ENCODE results near the gene CHTOP.

The CHTOP gene

DNA sequence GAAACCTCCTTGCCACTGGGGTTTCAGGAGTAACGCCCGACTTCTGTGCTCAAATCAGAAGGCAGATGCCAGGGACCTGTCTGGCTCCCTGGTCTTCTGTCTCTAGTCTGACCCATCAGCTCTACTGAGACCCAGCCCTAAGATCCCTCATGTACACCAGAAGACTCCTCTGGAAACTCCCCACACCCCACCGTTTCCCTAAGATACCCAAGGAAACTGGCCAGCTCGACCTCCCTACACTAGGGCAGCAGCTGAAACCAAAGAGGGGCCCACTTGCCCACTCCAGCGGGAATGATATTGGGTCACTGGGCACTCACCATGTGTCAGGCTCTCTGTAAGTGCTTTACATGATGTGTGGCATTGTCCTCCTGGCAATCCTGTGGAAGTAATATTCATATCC is 20.5 kb upstream of the CHTOP start:
- DNase-seq: no peak

DNA sequence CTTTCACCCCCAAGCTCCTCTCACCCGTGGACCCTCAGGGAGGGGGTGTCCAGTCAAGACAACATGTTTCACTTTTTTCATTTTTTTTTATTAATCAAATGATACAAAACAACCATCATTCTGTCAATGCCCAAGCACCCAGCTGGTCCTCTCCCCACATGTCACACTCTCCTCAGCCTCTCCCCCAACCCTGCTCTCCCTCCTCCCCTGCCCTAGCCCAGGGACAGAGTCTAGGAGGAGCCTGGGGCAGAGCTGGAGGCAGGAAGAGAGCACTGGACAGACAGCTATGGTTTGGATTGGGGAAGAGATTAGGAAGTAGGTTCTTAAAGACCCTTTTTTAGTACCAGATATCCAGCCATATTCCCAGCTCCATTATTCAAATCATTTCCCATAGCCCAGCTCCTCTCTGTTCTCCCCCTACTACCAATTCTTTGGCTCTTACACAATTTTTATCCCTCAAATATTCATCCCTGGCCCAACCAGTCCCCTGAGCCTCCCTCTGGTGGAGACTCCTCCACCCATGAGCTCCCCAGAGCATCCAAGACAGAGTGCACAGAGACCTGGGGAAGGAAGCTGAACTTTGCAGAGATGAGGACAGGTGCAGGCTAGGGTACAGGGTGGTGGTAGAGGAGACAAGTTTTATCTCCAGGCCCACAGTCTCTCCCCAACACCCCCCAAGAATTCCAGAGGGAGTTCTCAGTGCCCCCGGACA is 19.5 kb upstream of the CHTOP start:
- DNase-seq: no peak

DNA sequence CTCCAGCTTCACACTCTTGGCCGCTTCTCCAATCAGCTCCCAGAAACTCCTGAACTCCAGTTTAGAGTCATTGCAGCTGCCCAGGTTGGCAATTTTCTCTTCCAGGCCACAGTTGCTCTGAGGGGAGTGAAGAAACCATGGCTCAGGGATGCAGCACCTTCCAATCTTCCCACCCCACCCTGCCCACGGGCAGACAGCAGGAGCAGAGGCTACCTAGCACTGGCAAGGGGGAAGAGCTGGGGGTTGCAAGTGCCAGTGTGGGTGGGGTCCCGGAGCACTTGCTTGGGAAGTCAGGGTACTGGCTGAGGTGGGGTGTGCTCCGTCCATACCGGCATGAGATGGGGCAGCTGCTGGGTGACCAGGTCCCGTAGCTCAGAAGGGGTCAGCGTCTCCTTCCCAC is 19.0 kb upstream of the CHTOP start:
- no peak for DNase-seq

DNA sequence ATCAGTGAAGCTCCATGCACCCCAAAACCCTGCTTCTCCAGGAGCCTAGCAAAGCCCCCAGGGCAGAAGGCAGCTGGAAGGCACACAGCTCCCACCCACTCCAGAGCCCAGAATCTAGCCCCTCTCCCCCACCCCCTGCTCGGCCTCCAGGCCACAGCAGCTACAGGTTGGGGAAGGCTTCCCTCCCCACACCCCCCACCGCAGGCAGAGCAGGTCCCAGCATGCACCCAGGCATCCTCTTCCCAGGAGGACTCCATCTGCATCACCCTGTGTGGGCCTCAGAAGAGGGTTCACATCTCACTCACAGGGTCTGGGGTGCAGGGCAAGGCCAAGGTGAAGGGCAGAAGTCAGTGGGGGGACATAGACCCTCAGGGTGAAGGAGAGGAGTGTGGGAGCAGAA is 18.5 kb upstream of the CHTOP start:
- DNase-seq: no peak

- DNase-seq: no peak
Observed at GRCh38 chr1:153616144-153616916, 17.5 kb upstream of the CHTOP start, which contains the start of gene S100A14. TSS of gene S100A14 (minus strand) at chr1:153616325. CDS start at chr1:153615858, 467 bp downstream.

GRCh38 chr1:153616917-153617311 is 17.0 kb upstream of the CHTOP start:
- no peak for DNase-seq

DNA sequence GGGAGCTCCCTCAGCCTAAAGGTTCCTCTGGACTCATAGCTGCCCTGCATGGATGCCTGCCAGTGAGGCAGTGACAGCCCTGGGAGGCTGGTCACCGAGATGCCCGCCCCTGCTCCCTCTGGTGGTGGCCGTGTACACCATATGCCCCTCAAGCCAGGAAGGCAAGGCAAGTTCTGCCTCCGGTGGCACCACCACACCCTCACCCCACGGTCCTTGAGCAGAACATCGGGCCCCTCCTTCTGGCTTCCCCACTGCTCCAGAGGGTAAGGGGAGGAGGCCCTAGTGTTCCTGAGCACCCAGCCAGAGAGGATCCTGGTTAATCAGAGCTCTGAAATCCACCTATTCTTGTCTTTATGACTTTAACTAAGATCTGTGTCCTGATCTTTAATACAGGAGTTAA is 16.2 kb upstream of the CHTOP start:
- peak in 2 of 5 donors; percentile 40 to 65 for DNase-seq

DNA sequence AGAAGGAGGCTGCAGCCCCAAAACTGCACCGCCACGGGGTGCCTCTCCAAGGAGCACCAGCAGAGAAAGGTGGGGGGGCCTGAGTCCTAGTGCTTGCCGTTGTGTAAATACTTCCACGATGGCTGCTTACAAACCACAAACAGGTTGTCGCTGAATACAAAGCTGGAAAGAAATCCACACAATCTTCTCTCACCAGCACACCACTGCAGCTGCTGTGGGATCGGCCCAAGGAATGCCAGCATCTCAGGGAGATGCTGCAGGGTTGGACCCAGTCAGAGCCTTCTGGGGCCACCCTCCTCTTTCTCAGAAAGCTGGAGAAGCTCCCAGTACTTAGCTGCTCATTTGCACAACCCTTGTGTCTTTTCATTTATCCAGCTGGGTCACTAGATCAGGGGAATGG is 14.7 kb upstream of the CHTOP start:
- no peak for DNase-seq

DNA sequence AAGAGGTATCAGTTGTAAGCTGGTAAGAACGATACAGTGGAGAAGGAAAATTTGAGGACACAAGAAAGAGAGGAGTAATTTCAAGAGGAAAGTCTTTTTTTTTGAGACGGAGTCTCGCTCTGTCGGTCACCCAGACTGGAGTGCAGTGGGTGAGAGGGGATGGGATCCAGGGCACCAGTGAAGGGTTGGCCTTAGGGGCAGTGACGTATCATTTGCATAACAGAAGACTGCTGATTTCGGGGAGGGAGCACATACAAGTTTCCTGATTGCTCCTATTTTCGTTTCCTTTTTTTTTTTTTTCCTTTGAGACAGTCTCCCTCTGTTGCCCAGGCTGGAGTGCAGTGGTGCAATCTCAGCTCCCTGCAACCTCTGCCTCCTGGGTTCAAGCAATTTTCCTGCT is 10.8 kb upstream of the CHTOP start:
- DNase-seq: no peak

DNA sequence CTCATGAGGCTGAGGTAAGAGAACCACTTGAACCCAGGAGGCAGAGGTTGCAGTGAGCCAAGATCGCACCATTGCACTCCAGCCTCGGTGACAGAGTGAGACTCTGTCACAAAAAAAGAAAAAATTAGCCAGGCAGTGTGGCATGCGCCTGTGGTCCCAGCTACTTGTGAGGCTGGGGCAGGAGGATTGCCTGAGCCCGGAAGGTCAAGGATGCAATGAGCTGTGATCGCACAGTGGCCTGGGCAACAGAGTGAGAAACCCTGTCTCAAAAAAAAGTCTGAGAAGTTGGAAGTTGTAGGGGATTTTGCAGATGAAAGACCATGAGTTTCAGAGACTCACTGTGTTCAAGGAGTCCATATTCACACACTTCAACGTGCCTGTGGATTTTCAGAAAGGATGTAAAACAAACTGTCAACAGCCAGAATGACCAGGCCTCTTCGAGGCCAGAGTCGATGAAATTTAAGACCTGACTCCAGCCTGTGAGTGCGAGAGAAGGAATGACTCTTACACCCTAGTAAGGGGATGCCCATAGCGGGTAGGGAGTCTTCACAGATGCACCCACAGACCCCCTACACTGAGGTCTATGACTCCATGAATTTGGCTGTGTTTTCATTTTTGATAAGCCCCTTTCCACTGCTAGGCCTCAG is 8.8 kb upstream of the CHTOP start:
- no peak for DNase-seq

GRCh38 chr1:153626477-153626903 is 7.4 kb upstream of the CHTOP start:
- DNase-seq: no peak

GRCh38 chr1:153626904-153627714 is 6.8 kb upstream of the CHTOP start, which contains the start of gene S100A13:
TSS of gene S100A13 (minus strand) at chr1:153627505. CDS start at chr1:153626472, 1,033 bp downstream.
- no peak for DNase-seq

GRCh38 chr1:153627715-153628626 is 5.9 kb upstream of the CHTOP start, which contains the start of gene S100A1:
TSS of gene S100A1 (plus strand) at chr1:153628434. CDS start at chr1:153630522, 2,088 bp downstream.
- no peak for DNase-seq

DNA sequence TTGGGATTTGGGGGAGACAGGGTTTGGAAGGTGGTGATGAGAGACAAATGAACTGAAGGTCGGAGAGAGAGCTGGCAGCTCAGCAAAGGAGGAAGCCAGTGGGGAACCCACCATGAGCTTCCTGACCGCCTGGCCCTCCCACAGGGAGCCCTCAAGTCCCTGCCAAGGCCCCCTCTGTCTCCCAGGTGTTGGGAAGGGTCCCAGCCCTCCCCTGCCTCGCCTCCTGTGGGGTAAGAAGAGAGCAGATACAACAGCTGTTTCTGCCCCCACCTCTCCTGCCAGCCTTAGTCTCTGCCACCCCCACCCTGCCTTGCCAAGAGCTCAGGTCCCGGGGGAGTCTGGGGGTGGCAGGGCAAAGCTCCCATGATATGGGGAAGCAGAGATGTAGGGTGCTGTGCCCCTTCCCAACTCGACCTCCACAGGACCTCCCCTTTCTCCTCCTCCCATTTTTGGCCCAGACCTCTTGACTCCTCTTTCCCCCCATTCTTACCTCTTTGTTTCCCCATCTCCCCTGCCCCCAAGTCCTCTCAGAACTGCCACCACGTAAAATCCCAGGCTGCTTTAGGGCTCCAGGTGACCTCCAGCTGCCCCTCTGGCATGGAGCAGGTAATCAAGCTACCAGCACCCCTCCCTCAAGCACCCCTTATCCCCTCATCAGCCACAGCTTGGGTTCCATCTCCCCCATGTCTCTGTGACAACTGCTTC is 5.1 kb upstream of the CHTOP start:
- no peak for DNase-seq

GRCh38 chr1:153629343-153629665 is 4.6 kb upstream of the CHTOP start:
- no peak for DNase-seq

DNA sequence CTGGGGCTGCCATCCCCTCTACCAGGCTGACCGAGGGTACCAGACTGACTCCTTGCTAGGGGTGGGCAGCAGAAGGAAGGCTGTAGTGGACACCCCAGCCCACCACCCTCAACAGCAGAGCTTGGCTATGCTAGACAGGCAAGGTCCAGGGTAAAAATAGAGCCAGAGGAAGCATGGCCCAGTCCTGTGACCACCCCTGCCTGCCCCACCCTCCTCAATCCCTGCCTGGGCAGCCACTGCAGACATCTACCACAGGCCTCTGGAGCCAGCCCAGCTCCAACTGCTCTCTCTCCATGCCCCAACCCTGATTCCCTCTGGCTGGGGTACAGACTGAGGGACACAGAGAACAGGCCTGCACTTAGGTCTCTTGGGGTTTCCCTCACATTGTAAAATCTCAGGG is 3.9 kb upstream of the CHTOP start:
- no peak for DNase-seq

- no peak for DNase-seq
Observed at GRCh38 chr1:153630384-153630783, 3.5 kb upstream of the CHTOP start.

DNA sequence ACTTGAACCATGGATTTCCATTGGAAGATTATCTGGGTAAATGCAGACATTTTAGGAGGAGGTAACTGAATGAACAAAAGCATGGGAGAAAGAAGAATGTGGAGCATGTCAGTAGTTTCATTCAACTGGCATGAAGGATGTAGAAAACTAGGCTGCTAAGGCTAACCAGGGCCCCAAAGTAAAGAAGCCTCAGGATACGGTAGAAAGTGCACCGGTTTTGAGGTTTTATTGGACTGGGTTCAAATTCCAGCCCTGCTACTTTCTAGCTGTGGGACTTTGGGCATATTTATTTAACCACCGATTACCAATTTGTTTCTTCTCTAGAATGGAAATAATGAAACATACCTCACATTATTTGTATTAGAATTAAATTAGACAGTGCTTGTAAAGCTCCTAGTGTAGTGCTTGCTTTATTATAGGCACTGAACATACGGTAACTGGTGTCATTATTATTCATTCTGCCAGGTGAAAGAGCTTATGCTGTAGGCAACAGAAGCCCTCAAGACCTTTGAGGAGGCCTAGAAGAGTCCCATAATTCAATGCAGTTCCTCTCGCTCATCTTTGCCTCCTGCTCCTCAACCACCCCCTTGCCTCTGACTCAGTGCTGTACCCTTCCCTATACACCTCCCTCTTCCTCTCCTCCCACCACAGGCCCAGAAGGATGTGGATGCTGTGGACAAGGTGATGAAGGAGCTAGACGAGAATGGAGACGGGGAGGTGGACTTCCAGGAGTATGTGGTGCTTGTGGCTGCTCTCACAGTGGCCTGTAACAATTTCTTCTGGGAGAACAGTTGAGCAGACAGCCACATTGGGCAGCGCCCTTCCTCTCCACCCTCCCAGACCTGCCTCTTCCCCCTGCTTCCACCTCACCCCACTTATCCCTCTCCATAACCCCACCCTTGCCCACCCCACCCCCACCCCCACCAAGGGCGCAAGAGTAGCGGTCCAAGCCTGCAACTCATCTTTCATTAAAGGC is 2.5 kb upstream of the CHTOP start:
- no peak for DNase-seq

GRCh38 chr1:153633161-153633753 is 609 bp upstream of the CHTOP start:
- no peak for DNase-seq
